Motor neuron (in vitro differentiated cells): ENCODE measurements around the gene MCM10. TPM values are rescaled to one million over a fixed set of nuclear protein-coding genes. Genes with fewer than 3 reads are reported as not detected.

Source experiments
- ATAC-seq, 8 experiments: fragments of 200-7000 bp; cut with Tn5 transposase; replicated peaks in 6 of 8; 2 replicates each; pipeline ENCODE4 v1.8.0; 2021; ENCODE audit warnings: mild to moderate bottlenecking in 8 of 8, moderate library complexity in 8 of 8
- H3K27ac ChIP-seq, 2 donors: fragments of 250-450 bp; sonication (Bioruptor Pico); 2 replicates each; pipeline ENCODE4 v1.9.0; 2021; ENCODE audit warnings: antibody characterized with exemption in 2 of 2, mild to moderate bottlenecking in 2 of 2, moderate library complexity in 1 of 2
- H3K4me1 ChIP-seq, 2 donors: fragments of 250-450 bp; sonication (Bioruptor Pico); replicated peaks in 1 of 2; 2 replicates each; pipeline ENCODE4 v1.6.1; 2021; ENCODE audit warnings: antibody characterized with exemption in 2 of 2, mild to moderate bottlenecking in 2 of 2, moderate library complexity in 1 of 2
- H3K4me3 ChIP-seq, 5 donors: fragments of 250-450 bp; sonication (Bioruptor Pico); 2 replicates each; pipeline ENCODE4 v1.9.0; 2021; ENCODE audit warnings: antibody characterized with exemption in 5 of 5, mild to moderate bottlenecking in 5 of 5, moderate library complexity in 4 of 5
- WGBS, 10 experiments: fragments of 450-650 bp; shearing (Covaris generic); methylation state at CpG; one replicate each; pipeline ENCODE4 v1.0.0; 2022; 5-methylcytosine and 5-hydroxymethylcytosine counted together
- in situ Hi-C, 9 experiments: fragments of 400-800 bp; cut with MboI; loops; one replicate each; pipeline ENCODE4 v1.15.0; 2021; ENCODE audit warnings: low sequenced_read_pairs in 9 of 9, low pct_unique_long_range_greater_than_20kb in 2 of 9; ENCODE audit not compliant: unreplicated experiment in 9 of 9
- total RNA-seq, 8 experiments: library from RNA; unstranded; fragments of 300-600 nt; gene quantifications; 2 replicates each; pipeline versions ENCODE4 v1.2.3 to v1.2.4, GENCODE V29; 2022

Gene MCM10
- 10 to 100 TPM in 3 of 8 experiments, 1 to 10 TPM in 1, under 1 TPM in 4; 0.31 to 21.1 (median 1.1) TPM for total RNA-seq

- ATAC-seq = peak; percentile 100
- in situ Hi-C loops = loop anchor here in 3 of 9 experiments (10.0 to 25.0 kb wide), 2 partner anchors 144 to 151 kb away; partner anchors contain the start of gene PHYH (in 3 of the 3)
- no peaks in the 10 kb centered on the region for H3K4me1 ChIP-seq
- H3K27ac ChIP-seq = no peak within 1 kb of the TSS
- WGBS, 10 experiments = 0 to 33% (median 6%) methylated on average over 2 to 5 of the region's 56 CpGs; no CpG with 5 or more reads in 2 of the 10 experiments
- peak within 1 kb of the TSS; percentile 42 to 64 (median 56) for H3K4me3 ChIP-seq
Observed at GRCh38 chr10:13160934-13161856, at the start of gene MCM10. TSS of gene MCM10 (plus strand) at chr10:13161558. CDS start at chr10:13164203, 2,645 bp downstream.

- H3K4me1 ChIP-seq = peaks cover 0 to 4% of the 10 kb centered on the region in 2 donors
- peak in 1 of 8 experiments; percentile 15 for ATAC-seq
- in situ Hi-C loops = no loop called here
- WGBS, 10 experiments = 17 to 100% (median 80%) methylated on average over 1 to 6 of the region's 6 CpGs; no CpG with 5 or more reads in 1 of the 10 experiments
- H3K4me3 ChIP-seq = no peak overlapping the region
- no peak overlapping the region for H3K27ac ChIP-seq
Observed at GRCh38 chr10:13113544-13113943, 47.8 kb upstream of the MCM10 start.

- ATAC-seq = no peak
- no peak overlapping the region for H3K27ac ChIP-seq
- no peak overlapping the region for H3K4me3 ChIP-seq
- H3K4me1 ChIP-seq = no peaks in the 10 kb centered on the region
- in situ Hi-C loops = no loop called here
- 50 to 100% (median 80%) methylated on average over 1 to 12 of the region's 12 CpGs; no CpG with 5 or more reads in 1 of the 10 experiments for WGBS, 10 experiments
Observed at GRCh38 chr10:13115832-13116803, 45.2 kb upstream of the MCM10 start.

GRCh38 chr10:13117841-13118783 is 43.2 kb upstream of the MCM10 start:
- no peak for ATAC-seq
- Histone ChIP-seq H3K4me3 (no peak overlapping the region), H3K27ac (no peak overlapping the region), H3K4me1 (no peaks in the 10 kb centered on the region)
- 61 to 97% (median 80%) methylated on average over 3 to 12 of the region's 14 CpGs for WGBS, 10 experiments
- in situ Hi-C loops = no loop called here

- in situ Hi-C loops = no loop called here
- no peak overlapping the region for H3K27ac ChIP-seq
- ATAC-seq = no peak
- 83 to 100% (median 94%) methylated on average over 1 to 3 of the region's 3 CpGs; no CpG with 5 or more reads in 2 of the 10 experiments for WGBS, 10 experiments
- H3K4me3 ChIP-seq = no peak overlapping the region
- H3K4me1 ChIP-seq = no peaks in the 10 kb centered on the region
Observed at GRCh38 chr10:13118784-13119410, 42.5 kb upstream of the MCM10 start.

GRCh38 chr10:13120786-13121499 is 40.4 kb upstream of the MCM10 start:
- in situ Hi-C loops = no loop called here
- Histone ChIP-seq H3K27ac (no peak overlapping the region), H3K4me3 (no peak overlapping the region), H3K4me1 (no peaks in the 10 kb centered on the region)
- 65 to 98% (median 86%) methylated on average over 2 to 8 of the region's 10 CpGs; no CpG with 5 or more reads in 1 of the 10 experiments for WGBS, 10 experiments
- ATAC-seq = no peak

- in situ Hi-C loops = no loop called here
- 62 to 100% (median 100%) methylated on average over 1 of the region's 1 CpG; no CpG with 5 or more reads in 3 of the 10 experiments for WGBS, 10 experiments
- ATAC-seq = no peak
- Histone ChIP-seq H3K4me3 (no peak overlapping the region), H3K27ac (no peak overlapping the region), H3K4me1 (no peaks in the 10 kb centered on the region)
Observed at GRCh38 chr10:13121500-13121854, 39.9 kb upstream of the MCM10 start.

- in situ Hi-C loops = no loop called here
- 80 to 100% (median 93%) methylated on average over 1 to 8 of the region's 8 CpGs; no CpG with 5 or more reads in 1 of the 10 experiments for WGBS, 10 experiments
- H3K4me3 ChIP-seq = no peak overlapping the region
- H3K27ac ChIP-seq = no peak overlapping the region
- no peak for ATAC-seq
- H3K4me1 ChIP-seq = no peaks in the 10 kb centered on the region
Observed at GRCh38 chr10:13136651-13137050, 24.7 kb upstream of the MCM10 start.

- no peak overlapping the region for H3K27ac ChIP-seq
- in situ Hi-C loops = no loop called here
- H3K4me1 ChIP-seq = no peaks in the 10 kb centered on the region
- 67 to 95% (median 80%) methylated on average over 1 to 4 of the region's 7 CpGs; no CpG with 5 or more reads in 6 of the 10 experiments for WGBS, 10 experiments
- no peak overlapping the region for H3K4me3 ChIP-seq
- no peak for ATAC-seq
Observed at GRCh38 chr10:13139150-13139549, 22.2 kb upstream of the MCM10 start.

GRCh38 chr10:13139676-13140075 is 21.7 kb upstream of the MCM10 start:
- no peak for ATAC-seq
- Histone ChIP-seq H3K27ac (no peak overlapping the region), H3K4me1 (no peaks in the 10 kb centered on the region), H3K4me3 (no peak overlapping the region)
- in situ Hi-C loops = no loop called here
- 57 to 93% (median 83%) methylated on average over 1 to 2 of the region's 2 CpGs for WGBS, 10 experiments

- WGBS, 10 experiments = 20 to 100% (median 67%) methylated on average over 1 to 4 of the region's 4 CpGs; no CpG with 5 or more reads in 5 of the 10 experiments
- H3K4me3 ChIP-seq = no peak overlapping the region
- no peaks in the 10 kb centered on the region for H3K4me1 ChIP-seq
- no peak for ATAC-seq
- in situ Hi-C loops = no loop called here
- H3K27ac ChIP-seq = no peak overlapping the region
Observed at GRCh38 chr10:13140627-13141190, 20.6 kb upstream of the MCM10 start.
